HepG2 (cell line): ENCODE measurements around the gene DNM3. TPM values are rescaled to one million over a fixed set of nuclear protein-coding genes. Genes with fewer than 3 reads are reported as not detected.

ENCODE experiments used
- ATAC-seq: fragments of 200-7000 bp; cut with Tn5 transposase; 3 replicates; pipeline ENCODE4 v1.9.1; 2020; ENCODE audit warnings: mild to moderate bottlenecking, moderate library complexity
- BruUV-seq: library from RNA; stranded (reverse); fragments of 400-500 nt; replicated peaks from 2 replicates; lab custom pipeline; 2021; lab: Mats Ljungman, UMichigan
- CTCF ChIA-PET: fragments of 300-600 bp; formaldehyde crosslinking; extraction: SDS; loops from one replicate; lab custom pipeline; 2021; ENCODE audit warnings: low total read pairs, inconsistent platforms, low intra/inter-chr PET ratio; lab: Yijun Ruan, JAX
- POLR2A ChIA-PET: fragments of 350-600 bp; sonication (Branson Sonifier 250); formaldehyde crosslinking; loops from one replicate; lab custom pipeline; 2020; ENCODE audit warnings: antibody characterized with exemption, inconsistent platforms; lab: Yijun Ruan, JAX
- DNase-seq: peaks from one replicate; pipeline ENCODE4 v3.0.0-alpha.2; 2015; ENCODE audit warnings: low spot score
- FAIRE-seq: peaks from 3 replicates; lab custom pipeline; 2011; peaks lifted over from hg19 to GRCh38; lab: Jason Lieb, UNC
- H2AFZ ChIP-seq: one replicate; pipeline ENCODE4 v1.6.1; 2011; ENCODE audit warnings: low read length, inconsistent platforms
- H3K27ac ChIP-seq: fragments of 300-600 bp; 3 replicates; pipeline ENCODE4 v1.8.0; 2011; ENCODE audit warnings: mixed run types, mild to moderate bottlenecking, mixed read lengths, low read length, inconsistent platforms; ENCODE audit not compliant: insufficient read depth; ENCODE audit errors: extremely low read length
- H3K27me3 ChIP-seq, 2 experiments: fragments of 200-600 bp in 1 of 2; 2 replicates in 1 of 2; 3 replicates in 1 of 2; pipeline versions ENCODE4 v1.6.0 to v1.8.0; 2011; ENCODE audit warnings: low read length in 2 of 2, mild to moderate bottlenecking in 2 of 2, moderate library complexity in 2 of 2, inconsistent platforms in 1 of 2; ENCODE audit not compliant: insufficient read depth in 2 of 2, control insufficient read depth in 1 of 2
- H3K36me3 ChIP-seq, 2 experiments: fragments of 200-600 bp in 1 of 2; replicated peaks in 1 of 2; 2 replicates in 1 of 2; 3 replicates in 1 of 2; pipeline versions ENCODE4 v1.5.1 to v1.8.0; 2011; ENCODE audit warnings: low read length in 2 of 2, inconsistent platforms in 1 of 2; ENCODE audit not compliant: insufficient read depth in 2 of 2, control insufficient read depth in 1 of 2
- H3K4me1 ChIP-seq: 2 replicates; pipeline ENCODE4 v1.5.1; 2012; ENCODE audit warnings: low read length, inconsistent platforms; ENCODE audit not compliant: insufficient read depth
- H3K4me2 ChIP-seq: 2 replicates; pipeline ENCODE4 v1.6.0; 2011; ENCODE audit warnings: low read depth, low read length, inconsistent platforms
- H3K4me3 ChIP-seq, 3 experiments: fragments of 200-600 bp in 1 of 3; sonication (generic), shearing (Covaris generic) in 1 of 3; replicated peaks in 1 of 3; 2 replicates each; pipeline ENCODE4 v1.5.1; 2011 to 2016; ENCODE audit warnings: low read length in 3 of 3, inconsistent platforms in 2 of 3, low read depth in 2 of 3, mild to moderate bottlenecking in 2 of 3, control low read depth in 1 of 3, mixed read lengths in 1 of 3; ENCODE audit not compliant: insufficient read depth in 1 of 3
- H3K79me2 ChIP-seq: one replicate; pipeline ENCODE4 v1.6.1; 2011; ENCODE audit warnings: low read length, inconsistent platforms; ENCODE audit not compliant: insufficient read depth
- H3K9ac ChIP-seq: 2 replicates; pipeline ENCODE4 v1.6.0; 2011; ENCODE audit warnings: mild to moderate bottlenecking, low read depth, low read length, inconsistent platforms; ENCODE audit not compliant: insufficient read depth
- H3K9me3 ChIP-seq: 2 replicates; pipeline ENCODE4 v1.5.1; 2012; ENCODE audit warnings: mild to moderate bottlenecking, low read length
- H4K20me1 ChIP-seq: 2 replicates; pipeline ENCODE4 v1.6.0; 2011; ENCODE audit warnings: inconsistent platforms, mild to moderate bottlenecking, low read length, moderate library complexity; ENCODE audit not compliant: insufficient read depth
- KDM5A ChIP-seq: fragments of 200-600 bp; sonication (generic); IDR thresholded peaks from 2 replicates; pipeline ENCODE4 v1.7.0; 2018; ENCODE audit warnings: antibody characterized with exemption, mild to moderate bottlenecking, low read length, borderline replicate concordance
- MAFF ChIP-seq: IDR thresholded peaks from 2 replicates; pipeline ENCODE4 v1.6.1; 2011; ENCODE audit warnings: low read depth, low read length, improper control_type of control experiment
- MAFK ChIP-seq, 2 experiments: IDR thresholded peaks in 1 of 2; conservative IDR thresholded peaks in 1 of 2; 2 replicates each; pipeline ENCODE4 v1.6.1; 2011; ENCODE audit warnings: improper control_type of control experiment in 2 of 2, low read length in 2 of 2
- RNF219 ChIP-seq: sonication (generic); formaldehyde crosslinking; IDR thresholded peaks from 2 replicates; pipeline ENCODE4 v1.5.0; 2020; ENCODE audit warnings: mild to moderate bottlenecking, missing genetic modification reagents
- SNAPC2 ChIP-seq: sonication (generic); formaldehyde crosslinking; IDR thresholded peaks from 2 replicates; pipeline ENCODE4 v1.8.1; 2022; ENCODE audit warnings: mild to moderate bottlenecking, missing genetic modification reagents
- ZHX2 ChIP-seq, 2 experiments: sonication (generic) in 1 of 2; formaldehyde crosslinking in 1 of 2; IDR thresholded peaks; 2 replicates each; pipeline versions ENCODE4 v1.6.1 to v1.9.0; 2014 to 2022; ENCODE audit warnings: antibody characterized with exemption in 1 of 2, borderline replicate concordance in 1 of 2, inconsistent platforms in 1 of 2, low read depth in 1 of 2, missing genetic modification reagents in 1 of 2
- ZNF354B ChIP-seq: sonication (generic); formaldehyde crosslinking; IDR thresholded peaks from 2 replicates; pipeline ENCODE4 v1.8.0; 2022; ENCODE audit warnings: mild to moderate bottlenecking, missing genetic modification reagents
- WGBS: methylation state at CpG from one replicate; pipeline ENCODE4 v1.1.6; 2017; ENCODE audit warnings: low lambda C conversion rate; 5-methylcytosine and 5-hydroxymethylcytosine counted together
- in situ Hi-C: cut with HindIII; loops from 2 replicates; pipeline ENCODE4 v1.10.0; 2017; ENCODE audit warnings: low pct_unique_long_range_greater_than_20kb; ENCODE audit not compliant: extremely low pct_ligation_motif_present
- intact Hi-C: fragments of 100-400 bp; cut with micrococcal nuclease; formaldehyde crosslinking; loops from one replicate; pipeline ENCODE4 v1.10.0; 2022; ENCODE audit not compliant: unreplicated experiment
- polyA plus RNA-seq, 8 experiments: library from polyadenylated mRNA; depleted of rRNA in 3 of 8; stranded (reverse) in 7 of 8; unstranded in 1 of 8; fragments of >200 nt; fragmentation: Illumina TruSeq in 4 of 8; extraction: Trizol in 4 of 8; gene quantifications; 2 replicates each; pipeline versions ENCODE4 v1.2.1 to v1.2.3, GENCODE V29; 2011 to 2016; ENCODE audit warnings: low read depth in 4 of 8, missing spikeins in 1 of 8, mixed read lengths in 1 of 8; ENCODE audit not compliant: insufficient read depth in 1 of 8
- total RNA-seq, 5 experiments: library from RNA; depleted of rRNA; stranded (reverse); fragments of >200 nt; fragmentation: Illumina TruSeq; extraction: Trizol; gene quantifications; 2 replicates each; pipeline ENCODE4 v1.2.3, GENCODE V29; 2016; ENCODE audit warnings: low read depth in 1 of 5

DNM3 gene
- total and polyA plus RNA-seq, 2 of the 13 experiments (the other 11 are each of a cell fraction or from before 2014, with no cell fraction given): 0.05 TPM; not detected in 1

- BruUV-seq: no TSS peak
Measured at GRCh38 chr1:172289448-172289847, 448.1 kb downstream of the DNM3 start.

GRCh38 chr1:172292840-172293239 lies 451.5 kb downstream of the DNM3 start:
- H3K27ac ChIP-seq: no peak overlapping the region
- ChIA-PET POLR2A (no interaction called here), CTCF (no interaction called here)
- no peaks in the 10 kb centered on the region for H3K36me3 ChIP-seq
- no peak for ATAC-seq
- intact Hi-C loops (no loop called here), in situ Hi-C loops (no loop called here)
- H3K4me3 ChIP-seq: no peak overlapping the region
- WGBS: 46% methylated on average over 3 of the region's 3 CpGs
- H2AFZ ChIP-seq: no peak overlapping the region
- no peak for DNase-seq
- H4K20me1 ChIP-seq: no peaks in the 10 kb centered on the region
- H3K9ac ChIP-seq: no peak overlapping the region
- no peak for TF ChIP-seq ZHX2 (IDR thresholded peaks at IDR 0.05; ENCODE audit: low read depth)
- TF ChIP-seq ZHX2 (CRISPR knock-in tag; IDR thresholded peaks at IDR 0.05; ENCODE audit: borderline replicate concordance): no peak
- TF ChIP-seq ZNF354B: no peak
- TF ChIP-seq RNF219: no peak
- no peak for TF ChIP-seq KDM5A
- no peaks in the 10 kb centered on the region for H3K27me3 ChIP-seq
- no peak for FAIRE-seq
- BruUV-seq: no TSS peak
- H3K79me2 ChIP-seq: no peaks in the 10 kb centered on the region
- no peaks in the 10 kb centered on the region for H3K4me1 ChIP-seq
- H3K4me2 ChIP-seq: no peak overlapping the region
- no peaks in the 10 kb centered on the region for H3K9me3 ChIP-seq

More at GRCh38 chr1:172289448-172289847, 448.1 kb downstream of the DNM3 start:
- 1% methylated on average over 2 of the region's 2 CpGs for WGBS
- Histone ChIP-seq H3K4me1 (no peaks in the 10 kb centered on the region), H3K4me3 (no peak overlapping the region), H3K27me3 (no peaks in the 10 kb centered on the region), H3K4me2 (no peak overlapping the region), H2AFZ (no peak overlapping the region), H3K27ac (no peak overlapping the region), H3K36me3 (no peaks in the 10 kb centered on the region), H3K79me2 (no peaks in the 10 kb centered on the region), H3K9ac (no peak overlapping the region), H4K20me1 (no peaks in the 10 kb centered on the region), H3K9me3 (no peaks in the 10 kb centered on the region)
- in situ Hi-C loops: no loop called here
- intact Hi-C loops: no loop called here
- TF ChIP-seq MAFF: peak; percentile 40; the same call in 1 of the 2 replicates
- no peak for TF ChIP-seq SNAPC2 (CRISPR knock-in tag)
- peak; percentile 2 to 67; a peak in 2 of 4 replicates for TF ChIP-seq MAFK (conservative IDR thresholded peaks at IDR 0.05 in 1 of 2, IDR thresholded peaks at IDR 0.05 in 1 of 2; ENCODE audit: low read length in 2 of 2)
- DNase-seq: no peak
- no peak for FAIRE-seq
- ChIA-PET POLR2A (no interaction called here), CTCF (no interaction called here)
- ATAC-seq: no peak
